HG03139 (cell line): Measurements from ENCODE around the gene MAP2K6.
A peak's percentile ranks its signal among the peaks of the same experiment; 100 is the strongest.

ENCODE experiments used
- ATAC-seq: cut with Tn5 transposase; IDR thresholded peaks from one replicate; pipeline ENCODE4 v1.9.1; 2021; ENCODE audit not compliant: unreplicated experiment

Gene MAP2K6

GRCh38 chr17:69425978-69426377 is 11.5 kb downstream of the MAP2K6 start:
- no peak for ATAC-seq

- no peak for ATAC-seq
Observed at GRCh38 chr17:69427486-69428197, 13.1 kb downstream of the MAP2K6 start.

- no peak for ATAC-seq
Observed at GRCh38 chr17:69428252-69428980, 13.9 kb downstream of the MAP2K6 start.

- no peak for ATAC-seq
Observed at GRCh38 chr17:69430488-69430887, 16.0 kb downstream of the MAP2K6 start.

- ATAC-seq: no peak
Observed at GRCh38 chr17:69431835-69432234, 17.3 kb downstream of the MAP2K6 start.

GRCh38 chr17:69433093-69433492 is 18.6 kb downstream of the MAP2K6 start:
- ATAC-seq: no peak

- no peak for ATAC-seq
Observed at GRCh38 chr17:69434164-69434579, 19.7 kb downstream of the MAP2K6 start.

- no peak for ATAC-seq
Observed at GRCh38 chr17:69435971-69436696, 21.6 kb downstream of the MAP2K6 start.

GRCh38 chr17:69437475-69437874 is 23.0 kb downstream of the MAP2K6 start:
- no peak for ATAC-seq

GRCh38 chr17:69438776-69439175 is 24.3 kb downstream of the MAP2K6 start:
- no peak for ATAC-seq

GRCh38 chr17:69441179-69441578 is 26.7 kb downstream of the MAP2K6 start:
- ATAC-seq: no peak

GRCh38 chr17:69443138-69443537 is 28.6 kb downstream of the MAP2K6 start:
- ATAC-seq: no peak

- no peak for ATAC-seq
Observed at GRCh38 chr17:69444023-69444422, 29.5 kb downstream of the MAP2K6 start.

GRCh38 chr17:69445132-69445531 is 30.6 kb downstream of the MAP2K6 start:
- no peak for ATAC-seq

GRCh38 chr17:69447726-69448125 is 33.2 kb downstream of the MAP2K6 start:
- no peak for ATAC-seq

GRCh38 chr17:69448431-69449102 is 34.1 kb downstream of the MAP2K6 start:
- ATAC-seq: no peak

- ATAC-seq: no peak
Observed at GRCh38 chr17:69450131-69450530, 35.6 kb downstream of the MAP2K6 start.

- no peak for ATAC-seq
Observed at GRCh38 chr17:69450918-69451317, 36.4 kb downstream of the MAP2K6 start.

- peak; percentile 83 for ATAC-seq
Observed at GRCh38 chr17:69451416-69452394, 37.2 kb downstream of the MAP2K6 start.

GRCh38 chr17:69452664-69453260 is 38.3 kb downstream of the MAP2K6 start:
- ATAC-seq: no peak
